Activated effector memory CD4-positive, alpha-beta T cell treated with anti-CD3 and anti-CD28 coated beads, Interleukin-2, amount 50 U/mL, for 16 hours (primary cell): Measurements from ENCODE around the gene N4BP2L1.

Experiments
- DNase-seq: peaks from one replicate; pipeline ENCODE4 v3.0.0-alpha.2; 2020

Gene N4BP2L1

DNA sequence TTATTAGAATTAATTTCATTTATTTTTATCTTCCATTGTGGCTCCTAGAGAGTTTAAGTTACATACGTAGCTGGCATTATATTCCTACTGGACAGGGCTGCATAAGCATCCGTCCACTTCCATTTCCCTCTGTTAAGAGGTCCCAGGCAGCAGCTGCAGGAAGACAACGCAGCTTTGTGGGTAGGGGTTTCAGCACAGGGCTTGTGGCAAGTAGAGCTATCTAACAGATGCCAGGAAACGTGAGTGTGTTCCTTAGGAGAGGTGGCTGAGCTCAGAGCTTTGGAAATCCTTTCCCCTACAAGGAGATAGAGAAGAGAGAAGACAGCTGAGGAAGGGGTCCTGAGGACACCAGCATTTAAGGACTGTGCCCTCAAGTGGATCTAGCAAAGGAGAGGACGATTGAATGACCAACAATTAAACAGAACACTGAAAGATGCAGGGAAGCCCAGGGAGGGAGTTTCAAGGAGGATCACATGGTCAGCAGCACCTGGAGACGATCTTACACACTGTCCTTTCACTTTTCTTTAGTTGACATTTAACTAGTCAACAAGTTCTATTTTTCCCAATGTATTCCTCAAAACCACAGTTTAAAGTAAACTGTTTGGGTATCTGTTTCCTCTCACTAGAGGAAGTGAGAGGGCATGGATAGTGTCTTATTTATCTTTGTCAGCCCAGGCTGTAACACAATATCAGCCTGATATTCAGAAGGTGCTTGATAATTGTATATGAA is 2.3 kb upstream of the N4BP2L1 start:
- no peak for DNase-seq

DNA sequence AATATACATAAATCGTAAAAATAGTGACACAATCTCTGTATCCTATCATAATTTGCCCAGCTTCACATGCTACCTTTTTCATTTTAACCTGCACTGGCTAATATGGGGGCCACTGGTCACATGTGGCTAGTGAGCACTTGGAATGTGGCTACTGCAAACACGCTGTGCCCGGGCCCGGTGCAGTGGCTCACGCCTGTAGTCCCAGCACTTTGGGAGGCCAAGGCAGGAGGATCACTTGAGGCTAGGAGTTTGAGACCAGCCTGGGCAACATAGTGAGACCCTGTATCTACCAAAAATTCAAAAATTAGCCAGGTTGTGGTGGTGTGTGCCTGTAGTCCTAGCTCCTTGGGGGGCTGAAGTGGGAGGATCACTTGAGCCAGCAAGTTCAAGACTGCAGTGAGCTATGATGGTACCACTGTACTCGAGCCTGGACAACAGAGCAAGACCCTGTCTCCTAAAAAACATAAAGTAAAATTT is 1.5 kb upstream of the N4BP2L1 start:
- no peak for DNase-seq

DNA sequence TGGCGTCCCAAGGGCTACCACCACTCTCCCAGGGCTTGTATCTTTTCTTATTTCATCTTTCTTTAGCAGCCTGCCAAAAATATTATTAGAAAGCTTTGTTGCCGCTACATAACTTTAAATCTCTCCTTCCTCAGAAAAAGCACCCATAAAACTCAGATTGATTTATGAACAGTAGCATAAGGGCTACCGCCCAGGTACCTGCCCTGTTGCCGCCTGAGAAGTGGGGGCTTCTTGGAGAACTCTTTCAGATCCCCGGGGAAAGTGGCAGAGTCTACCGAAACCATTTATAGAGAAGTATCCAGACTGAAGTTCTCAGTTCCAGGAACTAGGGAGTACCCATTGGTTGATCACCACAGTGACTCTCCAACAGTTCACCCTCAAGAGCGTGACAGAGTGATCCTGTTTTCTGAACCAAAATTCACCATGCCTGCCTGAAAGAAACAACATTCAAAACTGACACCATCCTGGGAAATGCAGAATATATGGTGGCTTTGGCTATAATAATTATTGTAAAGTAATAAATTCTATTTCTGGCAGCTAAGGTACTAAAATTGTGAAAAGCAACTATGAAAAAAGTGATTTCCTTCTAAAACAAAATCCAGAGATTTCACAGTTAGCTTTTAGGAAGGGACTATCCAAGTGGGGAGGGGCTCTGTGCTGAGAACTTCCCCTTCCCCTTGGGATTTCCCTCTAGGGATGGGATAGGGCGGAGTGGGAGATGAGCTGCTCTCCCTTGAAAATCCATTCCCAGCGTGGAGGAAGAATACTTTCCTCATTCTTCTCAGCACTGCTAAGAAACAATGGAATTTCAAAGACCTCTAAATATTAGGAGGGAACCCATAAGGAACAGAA is 877 bp upstream of the N4BP2L1 start:
- no peak for DNase-seq

DNA sequence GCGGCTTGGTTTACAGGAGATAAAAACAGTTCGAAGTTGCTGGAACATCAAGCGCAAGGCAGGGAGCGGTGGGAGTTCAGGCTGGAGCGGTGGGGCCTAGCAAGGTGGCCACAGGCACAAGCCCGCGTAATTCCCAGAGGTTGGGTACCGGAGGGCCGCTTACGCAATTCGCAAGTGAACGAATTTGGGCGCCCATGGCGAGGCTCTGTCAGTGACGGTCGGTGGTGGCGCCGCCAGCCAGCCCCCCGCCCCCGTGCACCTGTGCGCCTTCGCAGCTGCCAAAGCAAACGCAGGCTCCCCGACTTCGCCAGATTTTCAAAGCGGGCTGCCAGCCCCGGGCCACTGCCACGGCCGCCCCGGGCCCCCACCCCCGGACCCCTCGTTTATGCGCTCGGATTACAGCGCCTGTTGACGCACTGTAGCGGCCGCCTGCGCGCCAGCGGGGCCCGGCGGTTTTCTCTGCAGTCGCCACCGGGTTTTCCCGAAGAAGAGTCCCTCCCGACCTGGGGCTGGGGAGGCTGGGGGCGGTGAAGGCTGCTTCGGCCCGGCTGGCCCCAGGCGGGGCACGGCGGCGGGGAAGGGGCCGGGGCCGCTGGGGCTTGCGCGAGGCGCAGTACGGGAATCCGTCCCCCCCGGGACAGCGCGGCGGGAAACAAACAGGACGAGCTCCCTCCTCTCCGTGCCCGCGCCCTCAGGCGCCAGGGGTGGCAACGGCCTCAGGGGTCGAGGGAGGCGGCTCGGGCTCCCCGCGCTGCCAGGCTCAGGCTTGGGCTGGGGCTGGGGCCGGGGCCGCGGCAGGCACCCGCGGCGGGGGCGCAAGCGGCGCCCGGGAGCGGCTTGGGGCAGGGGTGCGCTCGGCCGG is 709 bp downstream of the N4BP2L1 start:
- peak; percentile 87 for DNase-seq

DNA sequence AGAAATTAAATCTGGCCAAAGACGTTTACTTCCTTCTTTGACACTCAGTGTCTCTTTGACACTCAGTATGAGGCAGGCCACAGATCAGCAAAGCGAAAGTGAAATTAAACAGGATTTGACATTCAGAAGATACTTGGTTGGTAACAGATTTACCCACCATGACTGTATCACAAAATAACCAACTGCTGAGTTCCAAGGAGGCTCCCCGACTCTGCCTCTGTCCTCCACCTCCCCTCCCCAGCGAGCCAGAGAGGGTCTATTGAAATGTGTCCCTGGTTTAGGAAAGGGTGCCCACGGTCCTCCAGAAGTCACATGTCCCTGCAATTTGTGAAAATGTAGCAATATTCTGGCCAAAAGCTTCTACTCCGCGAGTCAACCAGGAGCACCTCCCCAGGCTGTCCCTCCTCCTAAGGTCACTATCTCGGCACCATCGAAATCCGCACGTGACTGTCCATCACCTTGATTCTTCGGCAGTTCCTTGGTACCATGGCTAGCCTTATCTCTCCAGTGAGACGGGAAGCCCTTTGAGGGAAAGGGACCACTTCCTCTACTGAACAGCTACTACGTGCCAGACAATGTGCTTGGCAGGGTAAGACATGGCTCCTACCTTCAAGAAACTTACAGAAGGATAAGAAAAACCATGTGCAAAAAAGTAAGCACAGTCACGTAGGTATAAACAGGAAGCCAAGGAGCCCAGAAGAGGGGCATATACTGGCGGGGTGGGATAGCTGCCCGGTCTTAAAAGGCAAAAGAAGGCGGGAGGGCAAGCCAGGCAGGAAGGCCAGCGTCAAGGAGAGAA is 1.5 kb downstream of the N4BP2L1 start:
- peak; percentile 74 for DNase-seq

DNA sequence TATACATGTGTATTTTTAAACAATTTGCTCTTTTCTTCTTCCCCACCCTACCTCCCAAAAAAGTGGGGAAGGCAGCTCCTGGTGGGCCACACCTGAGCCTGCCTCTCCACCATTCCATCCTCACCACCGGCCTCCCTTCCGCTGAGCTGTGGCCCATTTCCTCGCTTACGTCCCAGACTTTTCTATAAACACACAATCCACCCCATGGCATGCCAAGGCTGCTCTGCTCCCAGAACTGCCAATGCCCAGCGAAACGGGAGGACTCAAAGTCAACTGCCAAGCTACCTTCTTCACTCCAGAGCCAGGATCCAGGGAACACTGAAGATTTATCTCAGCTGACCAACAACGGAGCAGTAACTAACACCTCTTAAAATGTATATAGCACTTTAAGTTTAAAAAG is 2.8 kb downstream of the N4BP2L1 start:
- no peak for DNase-seq

DNA sequence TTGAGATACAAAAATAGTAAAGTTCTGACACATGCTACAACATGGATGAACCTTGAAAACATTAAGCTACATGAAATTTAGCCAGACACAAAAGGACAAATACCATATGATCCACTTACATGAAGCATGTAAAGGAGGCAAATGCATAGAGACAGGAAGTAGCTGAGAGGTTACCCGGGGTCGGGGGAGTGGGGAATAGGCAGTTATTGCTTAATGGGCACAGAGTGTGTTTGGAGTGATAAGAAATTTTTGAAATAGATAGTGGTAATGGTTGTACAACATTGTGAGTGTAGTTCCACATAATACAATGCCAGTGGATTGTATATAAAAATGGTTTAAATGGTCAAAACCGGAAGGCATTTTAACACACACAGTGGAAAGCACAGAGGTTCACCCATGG is 4.3 kb downstream of the N4BP2L1 start:
- no peak for DNase-seq

DNA sequence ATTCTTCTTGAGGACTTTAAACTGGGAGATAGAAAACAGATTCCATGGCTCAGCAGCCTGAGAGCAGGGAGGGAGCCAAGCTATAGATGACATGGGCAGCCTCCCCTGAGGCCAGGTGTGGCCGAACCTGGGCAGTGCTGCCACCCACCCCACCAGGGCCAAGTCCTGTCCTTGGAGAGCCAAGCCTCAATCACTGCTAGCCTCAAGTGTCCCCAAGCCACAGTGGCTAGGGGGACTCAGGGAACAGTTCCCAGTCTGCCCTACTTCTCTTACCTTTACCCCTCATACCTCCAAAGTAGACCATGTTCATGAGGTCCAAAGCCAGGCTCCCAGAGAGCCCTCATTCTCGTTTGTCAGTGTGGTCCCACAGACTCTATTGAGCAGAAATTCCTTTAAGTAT is 8.1 kb downstream of the N4BP2L1 start:
- DNase-seq, result no peak

DNA sequence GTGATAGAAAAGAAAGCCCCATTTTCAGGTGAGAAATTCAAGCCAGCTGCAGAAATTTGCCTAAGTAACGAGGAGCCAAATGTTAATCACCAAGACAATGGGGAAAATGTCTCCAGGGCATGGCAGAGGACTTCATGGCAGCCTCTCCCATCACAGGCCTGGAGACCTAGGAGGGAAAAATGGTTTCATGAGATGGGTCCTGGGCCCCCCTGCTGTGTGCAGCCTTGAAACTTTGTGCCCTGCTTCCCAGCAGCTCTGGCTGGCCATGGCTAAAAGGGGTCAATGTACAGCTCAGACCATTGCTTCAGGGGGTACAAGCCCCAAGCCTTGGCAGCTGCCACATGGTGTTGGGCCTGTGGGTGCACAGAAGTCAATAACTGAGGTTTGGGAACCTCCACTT is 9.9 kb downstream of the N4BP2L1 start:
- no peak for DNase-seq

DNA sequence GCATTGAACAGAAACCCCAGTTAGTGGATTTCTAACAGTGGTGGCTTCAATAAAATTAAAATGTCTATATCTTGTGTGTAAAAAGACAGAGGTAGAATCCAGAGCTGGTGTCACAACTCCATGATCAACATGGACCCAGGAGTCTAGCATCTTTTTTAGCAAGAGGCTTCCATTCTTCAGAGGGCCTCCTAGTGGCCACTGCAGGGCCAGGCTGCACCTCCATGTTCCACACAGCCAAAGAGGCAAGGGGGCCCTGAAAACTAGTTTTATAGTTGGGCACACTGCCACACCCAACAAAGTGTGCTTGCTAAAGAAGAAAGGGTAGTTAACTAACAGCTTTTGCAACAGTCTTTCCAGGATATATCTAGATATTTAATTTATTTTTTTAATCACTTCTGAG is 12.9 kb downstream of the N4BP2L1 start:
- no peak for DNase-seq

DNA sequence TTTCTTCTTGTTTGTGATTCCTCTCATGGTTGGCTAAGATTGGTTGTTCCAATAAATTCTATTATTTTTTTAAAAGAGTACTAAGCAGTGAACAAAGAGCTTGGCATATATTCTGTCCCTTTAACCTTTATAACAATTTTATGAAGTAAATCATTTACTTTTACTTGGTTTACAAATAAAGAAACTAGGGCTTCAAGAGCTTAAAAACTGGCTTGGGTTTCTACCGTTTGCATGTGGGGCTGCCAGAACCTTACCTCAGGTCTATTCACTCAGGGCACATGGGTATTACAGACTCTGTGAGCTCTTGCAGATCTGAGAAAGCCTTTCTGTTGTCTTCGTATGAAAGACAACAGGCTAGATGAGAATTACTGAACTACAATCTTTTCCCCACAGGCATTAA is 13.3 kb downstream of the N4BP2L1 start:
- no peak for DNase-seq

DNA sequence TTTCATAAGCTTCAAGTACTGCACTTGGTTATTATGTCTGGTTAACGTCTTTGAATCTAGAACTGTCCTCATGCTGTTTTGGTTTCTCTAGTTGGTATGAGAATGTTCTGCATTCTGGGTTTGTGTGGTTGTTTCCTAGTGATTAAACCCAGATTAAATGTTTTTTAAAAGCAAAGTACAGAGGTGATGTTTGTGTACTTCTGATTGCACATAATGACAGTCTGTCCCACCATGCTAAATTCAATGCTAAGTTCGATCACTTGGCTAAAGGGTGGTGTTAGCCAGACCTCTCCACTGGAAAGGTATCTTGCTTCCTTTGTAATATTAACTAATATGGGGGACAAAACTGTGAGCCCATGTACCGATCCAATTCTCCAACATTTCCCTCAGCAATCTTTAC is 14.6 kb downstream of the N4BP2L1 start:
- DNase-seq, result no peak

DNA sequence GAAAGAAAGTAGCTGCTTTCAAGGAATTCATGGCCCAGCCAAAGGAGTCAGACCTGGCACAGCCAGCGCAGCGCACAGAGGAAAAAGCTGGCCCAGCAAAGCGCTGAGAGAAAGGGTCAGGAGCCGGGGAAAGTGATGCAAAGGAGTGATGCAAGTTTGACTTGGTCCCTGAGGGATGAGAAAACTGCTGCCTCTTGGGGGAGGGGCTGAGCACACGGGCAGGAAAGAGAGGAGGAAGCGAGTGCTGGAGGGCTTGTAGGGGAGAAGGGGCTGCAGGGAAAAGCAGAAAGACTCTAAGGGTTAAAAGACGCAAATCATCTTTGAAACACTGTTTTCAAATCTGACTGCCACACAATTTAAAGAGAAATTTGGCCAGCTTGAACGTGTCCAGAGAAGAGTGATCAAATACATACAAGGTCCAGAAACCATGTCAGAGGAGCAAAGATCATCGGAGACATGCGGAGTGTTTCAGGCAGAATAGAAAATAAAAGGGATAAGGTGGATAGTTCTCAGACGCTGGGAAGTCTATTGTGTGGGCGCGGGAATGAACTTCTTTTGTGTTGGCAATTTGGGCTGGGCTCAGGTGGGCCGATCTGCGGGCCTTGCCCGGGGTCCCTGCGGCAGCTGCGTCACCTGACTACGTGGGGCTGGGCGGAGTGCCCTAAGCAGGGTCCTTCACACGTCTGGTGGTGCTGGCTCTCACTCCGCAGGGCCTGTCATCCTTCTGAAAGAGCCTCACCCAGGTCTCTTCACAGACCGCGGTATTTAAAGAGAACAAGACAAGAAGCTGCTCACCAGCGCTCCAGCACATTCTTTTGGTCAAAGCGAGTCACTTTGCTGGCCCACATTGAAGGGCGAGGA is 18.1 kb downstream of the N4BP2L1 start:
- no peak for DNase-seq

DNA sequence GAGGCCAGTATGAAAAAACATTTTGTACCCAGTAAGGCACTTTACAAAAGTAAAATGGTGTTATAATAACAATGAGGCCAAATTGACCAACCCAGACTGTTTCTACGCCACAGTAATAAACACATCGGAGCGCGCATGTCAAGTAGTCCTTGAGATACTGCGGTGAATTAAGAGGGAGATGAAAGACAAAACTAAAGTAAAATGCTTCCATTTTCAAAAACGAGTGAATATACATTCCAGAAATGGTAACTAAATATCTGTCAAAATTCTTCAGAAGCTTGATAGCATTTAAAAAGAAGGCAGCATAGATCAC is 19.0 kb downstream of the N4BP2L1 start:
- no peak for DNase-seq

DNA sequence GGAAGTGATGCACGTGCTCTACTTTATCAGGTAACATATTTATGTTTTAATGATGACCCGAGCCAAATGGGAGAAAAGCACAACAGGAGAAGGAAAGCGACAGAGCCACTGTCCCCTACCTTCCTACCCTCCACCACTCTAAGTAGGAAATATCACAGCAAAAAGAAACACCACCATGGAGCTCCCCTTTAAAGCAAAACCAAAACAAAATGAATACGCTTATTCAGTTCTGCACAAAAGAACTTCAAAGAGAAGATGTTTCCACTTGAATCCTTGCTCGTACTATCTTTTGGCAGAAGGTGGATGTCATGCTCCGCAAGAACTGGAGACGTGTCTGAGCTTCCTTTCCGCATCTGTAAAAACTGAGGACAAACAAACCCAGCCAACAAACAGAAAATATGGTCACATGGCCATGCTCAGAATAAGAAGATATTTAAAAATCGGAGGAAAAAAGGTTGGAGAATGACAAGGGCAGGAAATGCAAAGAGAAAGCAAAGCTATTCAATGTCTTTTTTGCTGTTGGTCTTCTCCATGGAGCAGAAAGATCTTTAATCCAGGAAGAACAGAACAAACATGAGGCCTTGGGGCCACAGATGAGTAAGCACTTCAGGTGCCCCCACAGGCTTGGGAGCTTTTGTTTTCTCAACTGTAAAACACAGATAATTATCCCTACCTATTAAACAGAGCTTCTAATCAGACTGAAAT is 19.5 kb downstream of the N4BP2L1 start:
- DNase-seq, result no peak

DNA sequence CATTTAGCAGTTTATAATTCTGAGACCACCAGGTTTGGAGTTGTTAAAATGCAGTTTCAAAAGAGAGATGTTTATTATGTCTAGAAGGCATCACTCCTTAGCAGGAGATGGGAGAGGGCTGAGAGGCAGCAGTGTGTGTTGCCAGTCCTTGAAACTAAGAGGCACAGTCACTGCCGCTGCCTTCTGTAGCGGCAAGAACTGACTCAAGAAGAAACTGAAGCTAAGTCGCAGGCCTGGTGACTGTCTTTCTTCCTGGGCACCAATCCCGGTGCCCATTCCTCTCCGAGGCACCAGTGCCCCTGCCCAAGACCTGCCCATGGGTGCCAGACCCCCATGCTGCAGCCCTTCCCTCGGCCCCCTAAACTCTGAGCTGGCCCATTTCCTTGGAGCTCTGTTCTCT is 20.1 kb downstream of the N4BP2L1 start:
- no peak for DNase-seq

DNA sequence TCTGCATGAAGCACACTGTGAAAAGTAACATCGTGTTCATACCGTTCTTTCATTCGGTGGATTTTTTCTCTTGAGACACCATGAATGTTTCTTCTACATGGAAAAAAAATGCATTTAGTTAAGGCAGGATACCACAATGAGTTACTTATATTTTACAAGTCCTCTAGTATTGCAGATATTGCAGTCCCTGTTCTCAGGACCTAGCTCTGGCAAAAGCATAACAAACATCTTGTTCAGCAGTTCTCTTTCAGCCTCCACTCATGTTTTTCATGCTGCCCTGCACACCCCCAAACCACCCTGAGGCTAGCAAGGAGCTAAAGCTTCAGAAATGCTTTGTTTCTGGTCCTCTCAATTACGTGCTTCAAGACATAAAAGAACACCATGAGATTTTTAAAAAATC is 24.8 kb downstream of the N4BP2L1 start:
- DNase-seq, result no peak

DNA sequence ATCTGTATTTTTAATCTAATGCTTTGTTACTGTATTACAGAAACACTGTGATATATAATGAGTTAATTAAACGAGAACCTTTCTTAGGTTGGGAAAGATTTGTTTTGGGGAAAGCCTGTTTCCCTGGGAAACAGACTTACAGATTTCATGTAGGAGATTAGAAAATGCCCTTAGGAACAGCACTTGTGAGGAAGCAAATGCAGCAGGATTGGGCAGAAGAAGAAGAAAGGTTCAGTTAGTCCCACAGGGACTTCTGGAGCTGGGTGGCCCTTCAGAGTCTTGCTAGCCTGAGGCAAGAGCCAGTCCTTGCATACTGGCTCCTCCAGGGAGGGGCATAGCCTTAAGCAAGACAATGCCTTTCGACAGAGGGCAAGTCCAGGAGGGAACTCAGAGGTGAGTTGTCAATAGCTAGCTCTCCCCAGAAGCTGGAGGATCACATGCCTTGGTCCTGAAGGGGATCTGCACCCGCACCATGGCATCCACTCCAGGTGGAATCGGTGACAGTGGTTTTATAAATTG is 36.8 kb downstream of the N4BP2L1 start:
- no peak for DNase-seq

DNA sequence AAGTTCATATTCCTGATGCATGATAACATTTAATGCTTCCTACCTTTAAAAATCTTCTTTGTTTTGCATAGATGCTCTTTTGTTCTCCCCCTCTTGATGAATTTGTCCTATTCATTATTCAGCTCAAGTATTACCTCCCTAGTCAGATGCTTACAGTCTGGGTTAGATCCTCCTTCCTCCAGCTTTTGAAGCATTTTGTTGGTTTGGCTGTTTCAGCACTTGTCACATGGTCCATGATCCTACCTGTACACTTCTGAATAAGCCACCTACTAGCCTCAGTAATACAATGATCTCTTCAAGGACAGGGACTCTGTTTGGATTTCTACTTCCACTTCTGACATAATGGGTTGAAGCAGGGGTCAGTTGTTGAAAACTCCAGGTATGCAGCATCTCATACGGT is 37.4 kb downstream of the N4BP2L1 start:
- no peak for DNase-seq

DNA sequence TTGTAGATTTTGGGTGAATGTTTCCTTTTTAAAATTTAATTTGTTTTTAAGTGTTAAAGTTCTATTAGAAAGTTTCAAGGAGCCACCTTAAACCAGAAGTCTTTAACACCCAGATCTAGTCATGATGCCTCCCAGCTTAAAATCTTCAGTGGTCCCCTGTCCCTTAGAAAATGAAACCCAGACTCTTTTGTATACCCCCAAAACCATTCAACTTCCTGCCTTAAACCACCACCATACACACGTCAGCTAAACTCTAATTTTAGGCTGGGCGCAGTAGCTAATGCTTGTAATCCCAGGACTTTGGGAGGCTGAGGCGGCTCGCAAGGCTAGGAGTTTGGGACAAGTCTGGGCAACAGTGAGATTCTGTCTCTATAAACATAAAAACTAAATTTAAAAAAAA is 37.9 kb downstream of the N4BP2L1 start:
- DNase-seq, result no peak

DNA sequence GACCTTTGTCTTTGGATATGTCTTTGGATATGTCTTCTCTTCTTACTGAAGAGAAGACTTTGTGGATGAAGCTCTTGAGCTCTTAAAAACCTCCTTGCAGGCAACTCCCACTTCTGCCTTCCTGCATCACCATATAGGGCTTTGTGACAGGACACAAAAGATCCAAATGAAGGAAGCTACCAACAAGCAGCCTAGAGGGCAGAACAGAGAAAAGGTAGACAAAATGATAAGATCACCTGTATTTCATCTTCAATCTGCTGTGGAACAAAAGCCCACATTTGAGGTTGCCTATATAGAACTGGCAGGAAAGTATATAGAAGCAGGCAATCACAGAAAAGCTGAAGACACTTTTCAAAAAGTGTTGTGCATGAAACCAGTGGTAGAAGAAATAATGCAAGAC is 42.5 kb downstream of the N4BP2L1 start:
- DNase-seq, result no peak
